Bronchial epithelial cell (primary cell): Measurements from ENCODE around the gene AQP3. TPM values are rescaled to one million over a fixed set of nuclear protein-coding genes. Genes with fewer than 3 reads are reported as not detected.
"Not testable (repeated sequence)": the region's sequence is repeated elsewhere in the genome, so short reads cannot be mapped to it uniquely, and the experiment has no call there.

ENCODE experiments used
- DNase-seq: peaks from one replicate; pipeline ENCODE4 v3.0.0-alpha.2; 2010; ENCODE audit warnings: low read depth
- FAIRE-seq: peaks from 2 replicates; lab custom pipeline; 2011; peaks lifted over from hg19 to GRCh38; lab: Jason Lieb, UNC
- H3K27me3 ChIP-seq: 2 replicates; pipeline ENCODE4 v1.5.1; 2011; ENCODE audit warnings: low read length; ENCODE audit not compliant: control insufficient read depth, insufficient read depth
- H3K36me3 ChIP-seq: 2 replicates; pipeline ENCODE4 v1.5.1; 2011; ENCODE audit warnings: low read length; ENCODE audit not compliant: control insufficient read depth, insufficient read depth
- H3K4me3 ChIP-seq: 2 replicates; pipeline ENCODE4 v1.5.1; 2011; ENCODE audit warnings: mild to moderate bottlenecking, low read depth, low read length, control low read depth
- CTCF ChIP-seq: IDR thresholded peaks from 2 replicates; pipeline ENCODE4 v1.5.1; 2011; ENCODE audit warnings: mild to moderate bottlenecking, moderate library complexity, low read length, control low read depth, inconsistent platforms; ENCODE audit not compliant: insufficient read depth, severe bottlenecking
- total RNA-seq: library from RNA; depleted of rRNA; stranded (reverse); fragments of >200 nt; gene quantifications from 2 replicates; pipeline ENCODE4 v1.2.1, GENCODE V29; 2014

Gene AQP3
- total RNA-seq, 1 donor from 2014 or later: 47.7 TPM

GRCh38 chr9:33393581-33393980 lies 53.8 kb downstream of the AQP3 start:
- no peaks in the 10 kb centered on the region for H3K36me3 ChIP-seq
- TF ChIP-seq CTCF: no peak
- DNase-seq (no peak), FAIRE-seq (no peak)
- H3K4me3 ChIP-seq: no peak overlapping the region
- H3K27me3 ChIP-seq: peaks cover 5% of the 10 kb centered on the region

DNA sequence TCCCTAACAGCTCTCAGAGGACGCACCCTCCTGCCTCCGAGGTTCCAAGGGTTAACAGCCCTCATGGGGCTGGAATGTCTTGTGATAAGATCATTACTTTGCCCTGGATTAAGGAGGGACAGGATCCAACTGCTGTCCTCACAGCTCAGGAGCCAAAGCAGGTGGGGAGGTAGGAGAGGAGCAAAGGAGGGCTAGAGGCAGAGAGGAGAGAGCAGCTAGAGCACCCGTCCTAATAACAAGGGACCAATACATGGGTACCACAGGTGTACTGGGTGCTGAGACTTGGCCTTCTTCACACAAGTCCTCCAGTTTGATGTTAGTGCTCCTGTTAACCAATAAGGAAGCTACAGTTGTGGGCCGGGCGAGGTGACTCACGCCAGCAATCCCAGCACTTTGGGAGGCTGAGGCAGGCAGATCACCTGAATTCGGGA lies 54.8 kb downstream of the AQP3 start:
- DNase-seq, H3K27me3 ChIP-seq, H3K4me3 ChIP-seq, H3K36me3 ChIP-seq, FAIRE-seq: not testable (repeated sequence)

Other genes with a start within 250 kb of the AQP3 start
- gene SPINK4, start 207.4 kb downstream of the AQP3 start, total RNA-seq: not detected in 2 replicates
- 56.5 and 68.7 TPM in 2 replicates for gene BAG1, start 182.9 kb downstream of the AQP3 start, total RNA-seq
- 173 and 182 TPM in 2 replicates for gene CHMP5, start 182.5 kb downstream of the AQP3 start, total RNA-seq
- gene NFX1, start 157.1 kb downstream of the AQP3 start, total RNA-seq: 19.2 and 25.5 TPM in 2 replicates
- not detected in 2 replicates for gene AQP7, start 45.0 kb downstream of the AQP3 start, total RNA-seq
- gene NOL6, start 26.3 kb upstream of the AQP3 start, total RNA-seq: 21.0 and 35.3 TPM in 2 replicates
- 5.8 and 6.0 TPM in 2 replicates for gene ANKRD18B, start 76.7 kb upstream of the AQP3 start, total RNA-seq